ENCODE results near the gene PAX4. TPM values are rescaled to one million over a fixed set of nuclear protein-coding genes. Genes with fewer than 3 reads are reported as not detected.

Gene PAX4
- total RNA-seq, 3 donors from 2014 or later: 0.96 to 1.8 TPM; not detected in 1

GRCh38 chr7:127588697-127589482, 29.1 kb downstream of the PAX4 start:
- peak overlapping the region; percentile 86 for H3K4me3 ChIP-seq
- H3K4me1 ChIP-seq (ENCODE audit: low read depth): peaks cover 25% of the 10 kb centered on the region
- DNase-seq (peak; percentile 71 to 76 (median 74)), ATAC-seq (peak; percentile 62)
- no peak for TF ChIP-seq CTCF (IDR thresholded peaks at IDR 0.05)
- no peaks in the 10 kb centered on the region for H3K36me3 ChIP-seq (ENCODE audit: low read depth)
- intact Hi-C loops (cut with DNase I, micrococcal nuclease): no loop called here
- no peaks in the 10 kb centered on the region for H3K9me3 ChIP-seq

- intact Hi-C loops (cut with DNase I, micrococcal nuclease): no loop called here
- H3K4me1 ChIP-seq (ENCODE audit: low read depth): peaks cover 29% of the 10 kb centered on the region
- TF ChIP-seq CTCF (IDR thresholded peaks at IDR 0.05): no peak
Measured at GRCh38 chr7:127588019-127588696, 29.8 kb downstream of the PAX4 start, which contains the start of gene ARF5. Gene ARF5, plus strand, starts transcription at chr7:127588411. Its CDS starts 88 bp downstream, at chr7:127588499.

GRCh38 chr7:127587663-127588018, 30.3 kb downstream of the PAX4 start:
- H3K9me3 ChIP-seq: no peaks in the 10 kb centered on the region
- DNase-seq: peak; percentile 27 to 64 (median 56)
- intact Hi-C loops (cut with DNase I, micrococcal nuclease): no loop called here
- no peak for TF ChIP-seq CTCF (IDR thresholded peaks at IDR 0.05)
- H3K36me3 ChIP-seq (ENCODE audit: low read depth): no peaks in the 10 kb centered on the region
- no peak for ATAC-seq
- peaks cover 29% of the 10 kb centered on the region for H3K4me1 ChIP-seq (ENCODE audit: low read depth)
- H3K4me3 ChIP-seq: peak overlapping the region; percentile 86

More at GRCh38 chr7:127588019-127588696, 29.8 kb downstream of the PAX4 start, which contains the start of gene ARF5:
- ATAC-seq (peak; percentile 93), DNase-seq (peak; percentile 92 to 97 (median 93))
- Histone ChIP-seq H3K4me3 (peak within 1 kb of the TSS; percentile 86), H3K36me3 (ENCODE audit: low read depth) (no peaks in the 10 kb centered on the region), H3K9me3 (no peaks in the 10 kb centered on the region)

GRCh38 chr7:127586346-127586745, 31.6 kb downstream of the PAX4 start:
- no peak overlapping the region for H3K4me3 ChIP-seq
- intact Hi-C loops (cut with DNase I, micrococcal nuclease): no loop called here
- H3K4me1 ChIP-seq (ENCODE audit: low read depth): peaks cover 36% of the 10 kb centered on the region
- H3K36me3 ChIP-seq (ENCODE audit: low read depth): no peaks in the 10 kb centered on the region
- no peak for TF ChIP-seq CTCF (IDR thresholded peaks at IDR 0.05)
- H3K9me3 ChIP-seq: no peaks in the 10 kb centered on the region
- no peak for ATAC-seq
- DNase-seq: no peak

GRCh38 chr7:127585044-127585953, 32.6 kb downstream of the PAX4 start, which contains the start of gene GCC1:
Gene GCC1, minus strand, starts transcription at chr7:127585596. Its CDS starts 414 bp downstream, at chr7:127585182.
- Histone ChIP-seq H3K4me1 (ENCODE audit: low read depth) (peaks cover 36% of the 10 kb centered on the region), H3K4me3 (peak within 1 kb of the TSS; percentile 71), H3K9me3 (no peaks in the 10 kb centered on the region), H3K36me3 (ENCODE audit: low read depth) (no peaks in the 10 kb centered on the region)
- TF ChIP-seq CTCF (IDR thresholded peaks at IDR 0.05): no peak
- DNase-seq: peak; percentile 93 to 98 (median 97)
- ATAC-seq: peak; percentile 87
- intact Hi-C loops (cut with DNase I, micrococcal nuclease): no loop called here
